Middle frontal gyrus (tissue), 1 donor: ENCODE data around the gene HK3.

ENCODE experiments used
- DNase-seq: peaks from one replicate; pipeline ENCODE4 v3.0.0-alpha.2; 2015; ENCODE audit warnings: low spot score; ENCODE audit errors: extremely low spot score

Gene HK3

DNA sequence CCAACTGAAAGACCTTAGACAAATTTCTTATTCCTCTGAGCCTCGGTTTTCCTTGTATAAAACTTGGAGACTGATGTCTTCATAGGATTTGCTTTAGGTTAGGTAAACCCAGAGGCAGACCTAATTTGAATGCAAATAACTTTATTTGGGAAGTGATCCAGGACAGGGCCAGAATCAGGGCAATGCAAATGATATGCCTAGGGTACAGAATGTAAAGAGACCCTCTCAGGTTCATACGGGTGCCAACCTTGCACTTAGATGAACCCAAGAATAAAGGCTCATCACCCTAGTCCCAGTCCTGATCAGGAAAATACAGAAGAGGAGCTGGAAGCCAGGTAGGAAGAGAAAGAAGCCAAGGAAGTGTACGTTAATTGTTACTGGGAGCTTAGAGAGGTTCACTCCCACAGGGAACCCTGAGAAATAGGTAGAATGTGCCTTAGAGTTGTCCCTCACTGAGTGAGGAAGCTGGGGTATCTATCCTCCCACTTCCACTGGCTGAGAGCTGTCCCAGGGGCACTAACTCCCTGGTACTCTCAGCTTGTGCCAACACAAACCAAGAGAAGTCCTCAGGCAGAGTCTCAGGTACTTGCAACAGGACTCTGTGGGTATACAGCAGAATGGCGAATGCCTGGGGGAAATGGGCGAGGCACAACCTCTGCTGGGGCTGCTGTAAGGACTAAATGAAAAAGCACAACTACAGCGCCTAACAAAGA is 3.1 kb upstream of the HK3 start:
- DNase-seq: no peak

DNA sequence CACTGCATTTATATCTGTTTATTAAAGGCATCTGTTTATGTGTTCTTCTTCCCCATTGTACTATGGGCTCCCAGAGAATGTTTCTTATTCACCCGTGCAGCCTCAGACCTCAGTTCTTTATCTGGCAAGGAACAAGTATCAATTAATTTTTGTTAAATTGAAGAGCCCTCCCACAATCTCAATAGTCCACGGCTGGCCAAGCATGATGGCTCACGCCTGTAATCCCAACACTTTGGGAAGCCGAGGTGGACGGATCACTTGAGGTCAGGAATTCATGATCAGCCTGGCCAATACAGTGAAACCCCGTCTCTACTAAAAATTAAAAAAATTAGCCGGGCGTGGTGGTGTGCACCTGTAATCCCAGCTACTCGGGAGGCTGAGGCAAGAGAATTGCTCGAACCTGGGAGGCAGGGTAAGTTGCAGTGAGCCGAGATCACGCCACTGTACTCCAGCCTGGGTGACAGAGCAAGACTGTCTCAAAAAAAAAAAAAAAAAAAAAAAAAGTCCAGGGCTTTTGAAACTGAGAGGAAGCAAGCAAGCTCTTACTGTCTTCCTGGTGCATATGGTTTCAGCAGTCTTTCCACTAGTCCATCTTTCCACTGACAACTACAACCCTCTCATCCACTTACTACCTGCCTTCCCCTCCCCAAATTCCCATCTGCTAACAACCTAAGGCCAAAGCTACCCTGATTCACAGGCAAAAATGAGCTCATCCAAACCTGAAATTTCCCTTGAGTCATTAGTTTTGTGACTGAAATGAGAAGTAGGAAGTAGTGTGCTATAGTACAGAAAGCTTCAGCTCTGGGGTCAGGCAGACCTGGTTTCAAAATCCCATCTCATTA is 2.3 kb upstream of the HK3 start:
- DNase-seq: no peak

DNA sequence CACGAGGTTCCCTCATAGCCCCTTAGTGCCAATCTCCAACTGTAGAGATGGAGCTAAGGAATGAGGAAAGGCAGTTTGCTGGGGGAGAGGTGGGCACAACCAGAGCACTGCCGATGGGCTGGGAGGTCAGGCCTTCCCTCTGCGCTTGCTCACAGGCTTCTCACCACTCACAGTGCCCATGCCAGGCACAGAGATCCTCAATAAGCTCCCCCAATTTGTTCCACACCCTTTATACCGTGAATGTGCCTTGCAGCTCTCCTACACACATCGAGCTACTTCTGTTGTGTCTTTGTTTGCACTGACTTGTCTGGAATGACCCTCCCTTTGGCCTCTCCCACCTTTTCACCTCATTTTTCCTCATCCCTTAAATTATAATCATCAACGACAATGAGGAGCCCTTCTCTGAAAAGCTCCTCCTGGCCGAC is 1.6 kb upstream of the HK3 start:
- DNase-seq: no peak

DNA sequence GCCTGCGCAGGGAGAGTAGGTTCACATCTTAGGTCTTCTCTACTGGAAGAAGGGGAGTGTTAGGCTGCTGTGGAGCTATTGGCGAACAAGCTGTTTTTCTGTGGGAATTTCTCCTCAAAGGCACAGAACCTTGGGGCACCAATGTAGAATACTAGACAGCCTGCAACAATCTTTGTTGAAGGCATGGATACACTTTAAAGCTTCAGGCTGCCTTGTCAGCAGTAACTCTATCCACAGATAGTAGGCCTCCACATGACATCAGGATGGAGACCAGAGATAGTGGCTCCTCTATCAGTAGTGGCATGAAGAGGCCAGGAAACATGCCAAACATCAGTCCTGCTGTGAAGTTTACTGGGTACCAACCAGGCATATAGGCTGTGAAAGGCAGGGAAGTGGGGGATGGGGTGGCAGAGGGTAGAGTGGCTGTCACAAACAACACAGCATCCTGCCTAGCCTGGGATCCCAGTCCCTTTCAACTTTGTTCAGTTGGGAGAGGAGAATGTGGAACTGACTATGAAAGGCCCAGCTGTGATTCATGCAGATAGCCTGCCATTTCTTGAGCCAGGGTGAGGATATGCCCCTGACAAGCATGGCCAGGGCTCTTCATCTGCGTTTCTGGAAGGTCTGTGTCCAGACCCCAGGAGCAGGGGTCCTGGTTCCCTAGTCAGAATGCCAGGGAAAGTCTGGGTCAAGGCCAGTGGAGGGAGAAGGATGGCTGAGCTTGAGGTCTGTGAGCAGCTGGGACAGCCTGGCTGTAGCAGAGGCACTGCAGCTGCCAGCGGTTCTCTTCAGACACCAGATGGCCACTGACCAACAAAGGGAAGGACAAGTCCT is 1.0 kb upstream of the HK3 start:
- DNase-seq: no peak

DNA sequence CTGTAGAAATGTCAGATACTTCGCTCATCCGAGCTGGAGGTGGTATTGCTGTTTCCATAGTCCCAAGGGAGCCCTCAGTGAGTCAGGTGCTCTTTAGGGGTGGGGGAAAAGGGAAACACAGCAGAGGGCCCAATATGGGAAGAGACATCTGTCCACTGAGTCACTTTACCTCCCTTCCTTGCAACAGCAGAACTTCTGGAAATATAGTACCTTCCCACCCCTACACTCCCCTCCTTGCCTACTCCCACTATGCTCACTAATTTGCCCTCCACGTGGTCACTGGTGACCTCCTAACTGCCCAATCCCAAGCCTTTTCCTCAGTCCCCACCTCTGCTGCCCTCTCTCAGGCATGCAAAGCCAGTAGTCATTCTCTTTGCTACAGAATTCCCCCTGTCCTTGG is 1.9 kb downstream of the HK3 start:
- DNase-seq: no peak

DNA sequence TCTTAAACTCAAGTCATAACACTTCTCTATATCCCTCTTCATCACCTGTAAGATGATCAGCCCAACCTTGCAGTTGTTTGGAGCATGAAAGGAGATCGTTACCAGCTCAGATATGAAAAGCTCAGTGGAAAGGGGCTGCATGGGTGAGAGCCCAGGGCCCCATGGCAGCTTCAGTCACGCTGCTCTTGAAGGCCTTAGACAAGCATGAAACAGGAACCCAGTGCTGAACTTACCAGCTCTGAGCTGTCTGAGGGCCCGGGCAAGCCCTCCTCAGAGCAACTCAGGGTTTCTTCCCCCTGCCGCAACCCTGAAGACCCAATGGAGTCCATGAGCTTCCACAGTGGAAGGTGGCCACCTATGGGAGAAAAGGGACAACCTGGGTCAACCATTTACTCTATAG is 3.3 kb downstream of the HK3 start:
- no peak for DNase-seq

DNA sequence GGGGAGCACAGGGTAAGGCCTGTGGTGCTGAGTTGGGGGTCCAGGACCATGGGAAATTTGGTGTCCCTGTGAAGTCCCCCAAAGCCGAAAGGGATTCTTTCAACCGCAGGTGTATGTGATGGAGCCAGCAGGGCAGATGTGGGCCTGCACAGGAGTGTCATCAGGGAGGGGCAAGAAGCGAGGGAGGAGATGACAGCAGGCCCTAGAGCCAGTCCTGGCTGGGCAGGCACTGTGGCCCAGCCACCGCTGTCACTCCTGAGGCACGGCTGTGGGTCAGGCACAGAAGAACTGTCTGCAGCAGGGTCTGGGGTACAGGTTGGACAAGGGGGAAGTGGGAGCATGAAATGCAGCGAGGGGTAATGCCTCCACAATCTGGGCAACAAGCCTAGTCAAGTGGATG is 4.8 kb downstream of the HK3 start:
- no peak for DNase-seq

DNA sequence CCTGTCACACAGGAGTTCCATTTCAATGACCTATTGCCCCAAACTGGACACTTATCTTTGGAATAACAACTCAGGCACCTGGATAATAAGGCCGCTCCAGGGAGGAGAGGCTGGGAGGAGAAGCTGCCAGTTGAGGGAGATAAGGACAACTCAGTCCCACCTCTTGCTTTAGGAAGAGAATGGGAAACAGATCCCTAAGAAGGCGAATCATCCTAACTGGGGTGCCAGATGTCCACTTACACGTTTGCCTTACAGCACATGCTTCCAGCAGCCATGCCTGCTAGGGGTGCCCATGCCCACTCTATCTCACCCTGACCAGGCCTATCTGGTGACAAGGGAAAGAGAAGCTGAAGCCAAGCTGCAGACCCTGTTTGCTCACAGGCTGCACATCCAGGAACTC is 6.5 kb downstream of the HK3 start:
- DNase-seq: no peak

DNA sequence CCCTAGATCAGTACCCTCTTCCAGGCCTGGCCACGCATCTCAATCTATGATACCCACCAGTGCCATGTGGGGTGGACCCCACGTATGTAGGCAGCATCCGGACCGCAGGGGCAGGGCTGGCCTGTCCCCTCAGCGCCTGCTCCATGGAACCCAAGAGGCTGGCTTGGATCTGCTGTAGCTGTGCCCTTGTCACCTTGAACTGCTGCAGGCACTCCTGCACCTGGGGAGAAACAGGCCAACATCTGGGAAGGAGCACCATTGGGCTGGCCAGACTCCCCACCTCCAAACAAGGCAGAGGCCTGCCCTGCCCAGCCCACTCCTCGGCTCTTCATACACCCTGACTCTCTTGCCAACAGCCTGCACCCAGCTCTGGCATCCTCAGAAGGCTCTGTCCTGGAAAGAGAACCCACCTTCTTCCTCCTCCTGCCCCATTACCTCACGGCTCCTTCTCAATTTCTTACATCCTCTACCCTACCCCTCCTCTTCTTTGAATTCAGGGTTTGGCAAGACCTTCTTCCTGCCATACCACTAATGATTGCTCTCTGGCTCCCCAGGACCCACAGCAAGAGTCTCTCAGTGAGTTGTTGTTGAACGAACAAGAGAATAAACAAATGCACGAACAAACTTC is 7.7 kb downstream of the HK3 start:
- no peak for DNase-seq

DNA sequence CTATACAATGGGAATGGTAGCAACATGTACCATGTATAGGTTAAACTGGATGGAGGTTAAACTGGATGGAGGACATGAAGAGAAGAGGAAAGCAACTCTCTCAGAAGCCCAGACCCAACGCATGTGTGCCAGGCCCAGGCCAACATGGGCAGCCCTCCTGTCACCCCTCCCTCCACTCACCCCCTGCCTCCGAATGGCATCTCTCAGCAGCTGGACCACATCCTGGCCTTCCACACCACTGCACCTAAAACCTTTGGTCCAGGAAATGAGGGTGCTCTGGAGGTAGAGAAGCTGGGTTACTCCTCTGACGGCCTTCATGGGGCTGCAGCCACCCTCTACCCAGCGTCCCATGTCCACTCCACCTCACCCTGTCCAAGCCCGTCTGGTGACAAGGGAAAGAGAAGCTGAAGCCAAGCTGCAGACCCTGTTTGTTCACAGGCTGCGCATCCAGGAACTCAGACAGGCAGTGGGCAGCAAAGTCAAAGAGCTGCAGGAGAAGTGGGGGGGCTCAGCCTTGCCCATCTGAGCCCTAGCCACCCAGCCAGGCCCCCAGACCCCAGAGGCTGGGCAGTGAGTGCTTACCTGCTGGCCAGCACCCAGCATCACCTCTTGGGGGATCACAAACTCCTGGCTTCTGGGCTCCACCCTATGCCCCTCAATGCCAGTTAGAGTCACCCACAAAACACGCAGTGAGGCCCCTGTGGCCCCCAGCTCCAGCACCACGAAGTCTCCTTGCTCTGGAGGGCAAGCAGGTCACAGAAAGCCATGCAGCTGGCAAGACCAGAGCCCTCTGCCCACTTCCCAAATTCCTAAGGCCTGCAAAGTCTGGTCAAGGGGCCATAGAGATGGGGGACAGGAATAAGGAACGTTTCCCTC is 8.5 kb downstream of the HK3 start:
- DNase-seq: no peak

DNA sequence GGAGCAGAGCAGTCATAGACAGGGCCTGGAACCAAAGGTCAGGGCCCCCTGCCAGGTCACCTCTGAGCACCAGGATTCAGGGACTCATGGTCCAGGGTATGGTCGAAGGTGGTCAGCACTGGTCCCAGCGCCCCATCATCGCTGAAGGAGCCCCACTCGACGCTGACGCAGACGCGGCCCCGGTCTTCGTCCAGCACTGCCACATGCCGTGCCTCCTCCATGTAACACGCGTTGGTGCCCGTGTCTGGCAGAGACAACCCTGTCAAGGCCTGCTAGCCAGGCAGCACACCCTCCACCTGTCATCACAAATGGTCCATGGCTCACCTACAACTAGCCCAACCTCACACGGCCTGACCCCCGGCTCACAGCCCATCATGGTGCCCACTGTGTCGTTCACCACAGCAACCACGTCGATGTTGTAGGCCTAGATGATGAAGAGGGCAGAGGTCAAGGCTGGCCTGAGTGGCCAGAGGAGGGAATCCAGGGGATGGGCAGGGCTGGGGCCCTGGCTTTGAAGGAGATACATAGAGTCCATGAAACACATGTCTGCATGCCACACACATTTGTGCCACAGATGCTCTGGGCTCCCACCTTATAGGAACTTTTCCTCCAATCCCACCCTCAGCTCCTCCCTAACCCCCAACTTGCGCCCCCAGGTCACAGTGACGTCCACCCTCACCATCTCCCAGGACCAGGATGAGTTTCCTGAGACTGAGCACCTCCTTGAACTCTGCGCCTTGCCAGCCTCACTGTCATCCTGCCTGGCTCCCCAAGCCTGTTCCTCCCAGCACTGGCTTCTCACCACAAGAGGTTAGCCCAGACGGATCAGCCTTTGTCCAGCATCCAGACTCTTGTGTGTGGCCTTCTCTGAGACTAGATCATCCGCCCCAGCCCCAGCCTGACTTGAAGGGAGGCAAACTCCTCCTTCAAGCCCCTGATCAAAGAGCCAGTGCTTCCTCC is 9.5 kb downstream of the HK3 start:
- DNase-seq: no peak

DNA sequence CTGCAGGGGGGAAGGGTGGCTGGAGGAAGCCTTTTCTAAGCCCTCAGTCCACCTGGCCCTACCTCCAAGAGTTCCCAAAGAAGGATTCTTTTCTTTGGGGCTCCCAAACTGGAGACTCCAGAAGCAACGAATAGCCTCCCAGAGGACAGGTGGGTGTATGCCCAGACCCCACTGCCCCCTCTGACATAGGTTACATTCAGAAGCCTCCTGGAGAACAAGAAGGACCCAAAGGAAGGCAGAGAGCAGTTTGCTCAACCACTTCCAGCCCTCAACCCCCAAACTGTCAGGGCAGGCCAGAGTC is 10.3 kb downstream of the HK3 start:
- no peak for DNase-seq

DNA sequence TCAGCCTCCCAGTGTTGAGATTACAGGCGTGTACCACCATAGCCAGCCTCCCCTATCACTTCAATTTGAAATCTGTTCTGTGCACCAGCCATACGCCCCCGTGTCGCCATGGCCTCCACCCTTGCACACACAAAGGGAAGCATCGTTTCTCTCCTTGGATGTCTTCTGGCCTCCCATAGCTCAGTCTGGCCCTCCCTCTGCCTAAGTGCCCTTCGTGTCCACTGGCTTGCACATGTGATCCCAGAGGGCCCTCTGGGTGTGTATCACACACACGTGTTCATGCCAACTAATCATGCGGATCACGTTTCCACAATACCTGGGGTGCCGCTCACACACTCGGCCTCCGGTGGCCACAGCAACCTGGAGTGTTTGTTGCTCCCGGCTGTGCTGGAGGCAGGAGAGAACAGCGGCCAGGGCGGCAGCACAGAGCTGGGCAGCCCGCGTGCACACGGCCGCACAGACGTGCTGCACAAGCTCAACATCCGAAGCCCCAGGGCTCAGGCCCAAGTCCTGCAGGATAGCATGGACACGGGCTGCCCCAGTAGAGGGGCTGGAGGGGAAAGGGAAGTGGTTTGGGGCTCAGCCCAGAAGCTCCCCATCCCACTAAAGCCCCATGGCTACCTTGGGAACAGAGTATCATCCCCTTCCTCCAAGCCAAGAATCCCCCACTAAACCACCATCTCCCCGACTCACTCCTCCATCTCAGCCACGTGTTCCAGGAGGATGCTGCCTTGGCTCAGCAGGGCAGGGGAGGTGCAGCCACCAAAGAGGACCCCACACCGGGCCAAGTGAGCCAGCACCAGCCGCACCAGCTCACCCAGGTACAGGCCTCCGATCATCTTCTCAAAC is 10.9 kb downstream of the HK3 start:
- no peak for DNase-seq

DNA sequence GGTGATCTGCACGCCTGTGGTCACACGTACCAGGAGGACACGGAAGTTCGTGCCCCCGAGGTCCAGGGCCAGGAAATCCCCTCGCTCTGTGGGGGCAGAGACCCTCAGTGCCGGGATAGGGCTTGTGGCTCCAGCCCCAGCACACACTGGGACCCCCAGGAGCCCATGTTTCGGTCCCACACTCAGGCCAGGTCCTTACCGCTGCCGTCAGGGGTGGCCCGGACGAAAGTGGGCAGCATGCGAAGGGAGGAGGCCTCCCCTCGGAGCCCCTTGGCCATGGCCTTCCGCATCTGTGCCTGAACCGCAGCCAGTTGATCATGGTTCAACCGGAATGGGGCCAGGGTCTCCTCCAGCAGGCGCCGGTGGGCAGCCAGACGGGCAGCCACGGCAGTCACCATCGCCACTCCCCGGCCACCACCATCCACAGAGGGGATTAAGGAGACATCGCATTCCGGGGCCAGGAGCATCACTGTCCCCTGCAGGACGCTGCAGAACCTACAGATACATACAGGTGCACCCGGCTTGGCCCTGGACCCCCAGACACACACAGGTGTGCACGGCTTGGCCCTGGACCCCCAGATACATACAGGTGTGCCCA is 11.8 kb downstream of the HK3 start:
- DNase-seq: no peak

DNA sequence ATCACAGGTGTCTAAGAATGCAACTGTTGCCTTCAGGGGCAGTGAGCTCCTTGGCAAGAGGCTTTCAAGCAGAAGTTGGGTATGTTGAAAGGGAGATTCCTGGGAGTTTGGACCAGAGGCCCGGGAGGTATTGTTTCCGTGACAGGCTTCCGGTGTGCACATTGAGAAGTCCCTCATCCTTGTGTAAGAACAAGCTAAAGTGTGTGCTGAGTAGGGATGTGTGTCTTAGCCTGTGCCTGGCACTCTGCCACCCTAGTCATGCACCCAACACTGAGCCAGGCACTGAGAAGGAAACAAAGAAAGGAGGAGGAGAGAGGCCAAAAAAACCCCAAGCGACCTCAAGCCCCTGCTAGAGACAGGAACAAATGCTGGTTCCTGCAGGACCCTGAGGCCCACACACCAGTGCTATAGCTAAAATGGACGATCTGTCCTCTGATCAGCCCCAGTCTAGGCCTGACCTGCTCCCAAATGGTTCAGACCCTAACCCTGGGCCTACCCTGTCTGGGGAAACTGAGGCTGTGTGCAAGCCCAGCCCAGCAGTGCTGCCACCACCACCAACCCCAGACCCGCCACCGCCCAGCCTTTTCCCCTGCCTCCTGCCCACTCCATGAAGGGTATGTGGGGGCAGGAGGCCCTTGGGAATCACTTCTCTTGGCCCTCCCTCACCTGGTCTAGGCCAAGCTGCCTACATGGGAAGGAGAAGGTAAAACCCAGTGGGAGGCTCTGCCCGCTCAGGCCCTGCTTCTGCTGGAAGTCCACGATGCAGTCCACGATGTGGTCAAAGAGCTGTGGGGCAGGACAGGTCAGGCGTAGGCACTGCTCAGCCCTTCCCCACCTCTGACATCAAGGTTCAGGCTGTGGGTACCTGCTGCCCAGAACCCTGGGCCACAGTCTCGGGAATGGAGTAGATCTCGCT is 12.6 kb downstream of the HK3 start:
- no peak for DNase-seq

DNA sequence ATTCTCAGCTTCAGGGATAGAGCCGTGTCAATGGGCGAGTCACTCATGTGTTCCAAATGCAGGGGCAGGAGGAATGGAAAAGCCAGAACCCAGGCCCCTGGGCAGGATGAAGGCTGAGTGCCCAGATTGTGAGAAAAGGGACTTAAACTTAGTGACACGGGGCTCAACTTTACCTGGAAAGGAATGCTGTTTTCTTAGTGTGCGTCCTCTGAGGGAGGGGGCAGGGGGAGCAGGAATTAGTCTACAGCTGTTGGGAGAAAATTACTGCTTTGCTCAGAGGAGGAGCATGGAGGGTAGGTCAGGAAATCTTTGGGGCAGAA is 14.6 kb downstream of the HK3 start:
- no peak for DNase-seq
